PC-9 (cell line): ENCODE measurements around the gene OR7A17. TPM values are rescaled to one million over a fixed set of nuclear protein-coding genes. Genes with fewer than 3 reads are reported as not detected.

Source experiments
- BruUV-seq: library from RNA; stranded (reverse); fragments of 400-500 nt; replicated peaks from 2 replicates; lab custom pipeline; 2021; lab: Mats Ljungman, UMichigan
- CTCF ChIA-PET: fragments of 300-600 bp; sonication (Branson Sonifier 250); formaldehyde crosslinking; loops from one replicate; lab custom pipeline; 2022; ENCODE audit warnings: antibody characterized with exemption; lab: Charles Lee
- POLR2A ChIA-PET: fragments of 300-600 bp; sonication (Branson Sonifier 250); formaldehyde crosslinking; loops from one replicate; lab custom pipeline; 2022; ENCODE audit warnings: antibody characterized with exemption; ENCODE audit not compliant: unreplicated experiment; lab: Charles Lee
- DNase-seq, 2 experiments: peaks; one replicate each; pipeline versions ENCODE4 v3.0.0 to v3.0.0-alpha.2; 2015 to 2022; ENCODE audit warnings: mixed read lengths in 1 of 2
- H2AFZ ChIP-seq: fragments of 200-600 bp; sonication (generic); 2 replicates; pipeline ENCODE4 v1.8.1; 2017; ENCODE audit warnings: antibody characterized with exemption
- H3F3A ChIP-seq: fragments of 200-600 bp; sonication (generic); 2 replicates; pipeline ENCODE4 v1.8.1; 2017; ENCODE audit warnings: antibody characterized with exemption, mild to moderate bottlenecking, low read depth; ENCODE audit not compliant: insufficient read depth
- H3K27ac ChIP-seq: fragments of 200-600 bp; sonication (generic); 2 replicates; pipeline ENCODE4 v1.6.1; 2016; ENCODE audit warnings: mixed run types
- H3K27me3 ChIP-seq: fragments of 200-600 bp; sonication (generic); 2 replicates; pipeline ENCODE4 v1.6.1; 2016; ENCODE audit warnings: low read depth, mixed run types; ENCODE audit not compliant: insufficient read depth
- H3K36me3 ChIP-seq: fragments of 200-600 bp; sonication (generic); 2 replicates; pipeline ENCODE4 v1.6.1; 2016; ENCODE audit warnings: low read depth, mixed run types
- H3K4me1 ChIP-seq: fragments of 200-600 bp; sonication (generic); replicated peaks from 2 replicates; pipeline ENCODE4 v1.6.1; 2016; ENCODE audit warnings: mixed run types; ENCODE audit not compliant: insufficient read depth
- H3K4me2 ChIP-seq: fragments of 200-600 bp; sonication (generic); 2 replicates; pipeline ENCODE4 v1.6.1; 2017; ENCODE audit warnings: mixed run types
- H3K4me3 ChIP-seq: fragments of 200-600 bp; sonication (generic); 2 replicates; pipeline ENCODE4 v1.6.1; 2016; ENCODE audit warnings: mixed run types
- H3K79me2 ChIP-seq: fragments of 200-600 bp; sonication (generic); 2 replicates; pipeline ENCODE4 v1.6.1; 2017; ENCODE audit warnings: low read depth, mixed run types
- H3K9me2 ChIP-seq: fragments of 200-600 bp; sonication (generic); 2 replicates; pipeline ENCODE4 v1.8.1; 2017; ENCODE audit warnings: mild to moderate bottlenecking; ENCODE audit not compliant: insufficient read depth
- H3K9me3 ChIP-seq: fragments of 200-600 bp; sonication (generic); 2 replicates; pipeline ENCODE4 v1.8.1; 2016; ENCODE audit warnings: low read depth; ENCODE audit not compliant: insufficient read depth
- H4K20me1 ChIP-seq: fragments of 200-600 bp; sonication (generic); 2 replicates; pipeline ENCODE4 v1.8.1; 2017; ENCODE audit not compliant: insufficient read depth
- CTCF ChIP-seq: fragments of 200-600 bp; sonication (generic); conservative IDR thresholded peaks from 2 replicates; pipeline ENCODE4 v1.6.1; 2017; ENCODE audit warnings: mixed run types, antibody characterized with exemption, mild to moderate bottlenecking, moderate library complexity
- EZH2 ChIP-seq: fragments of 200-600 bp; sonication (generic); IDR thresholded peaks from 2 replicates; pipeline ENCODE4 v1.8.0; 2017; ENCODE audit warnings: antibody characterized with exemption, low read depth
- intact Hi-C: fragments of 100-400 bp; cut with micrococcal nuclease; formaldehyde crosslinking; loops from one replicate; pipeline ENCODE4 v1.10.0; 2022; ENCODE audit not compliant: unreplicated experiment
- total RNA-seq: library from RNA; stranded (reverse); gene quantifications from 2 replicates; pipeline ENCODE4 v1.2.3, GENCODE V29; 2021

OR7A17 gene
- total RNA-seq, 1 experiment from 2014 or later: not detected

- peaks cover 10% of the 10 kb centered on the region; the same call in 1 of the 2 replicates for H3K9me3 ChIP-seq
- no peaks in the 10 kb centered on the region for H3K36me3 ChIP-seq
- no peaks in the 10 kb centered on the region; the same call in 1 of the 2 replicates for H3K4me1 ChIP-seq
- no peaks in the 10 kb centered on the region for H3K79me2 ChIP-seq
- H3K27ac ChIP-seq: no peak overlapping the region
- ChIA-PET CTCF (no interaction called here), POLR2A (no interaction called here)
- H3F3A ChIP-seq: no peaks in the 10 kb centered on the region
- no peak for DNase-seq
- H3K9me2 ChIP-seq: no peaks in the 10 kb centered on the region; the same call in 1 of the 2 replicates
- no peaks in the 10 kb centered on the region for H4K20me1 ChIP-seq
- no peak for TF ChIP-seq EZH2
- TF ChIP-seq CTCF: no peak
- intact Hi-C loops: no loop called here
- H3K4me3 ChIP-seq: no peak overlapping the region
- no peaks in the 10 kb centered on the region for H3K27me3 ChIP-seq
- no TSS peak for BruUV-seq
- no peak overlapping the region for H2AFZ ChIP-seq
- H3K4me2 ChIP-seq: no peak overlapping the region
Observed at GRCh38 chr19:14915116-14915515, 29.2 kb upstream of the OR7A17 start.

DNA sequence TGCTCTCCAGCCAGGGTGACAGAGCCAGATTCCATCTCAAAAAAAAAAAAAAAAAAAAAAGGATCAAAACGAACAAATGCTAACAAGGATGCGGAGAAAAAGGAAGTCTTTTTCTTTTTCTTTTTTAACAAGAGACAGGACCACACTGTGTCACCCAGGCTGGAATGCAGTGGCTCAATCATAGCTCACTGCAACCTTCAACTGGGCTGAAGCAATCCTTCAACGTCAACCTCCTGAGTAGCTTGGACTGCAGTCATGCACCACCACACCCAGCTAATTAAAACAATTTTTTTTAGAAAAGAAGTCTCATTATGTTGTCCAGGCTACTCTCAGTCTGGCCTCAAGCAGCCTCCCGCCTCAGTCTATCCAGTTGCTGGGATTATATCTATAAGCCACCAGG, 20.8 kb upstream of the OR7A17 start:
- Histone ChIP-seq H3K36me3 (no peaks in the 10 kb centered on the region), H3K4me1 (peaks cover 7% of the 10 kb centered on the region; the same call in 1 of the 2 replicates), H3K27ac (no peak overlapping the region), H2AFZ (no peak overlapping the region), H3K4me3 (no peak overlapping the region), H3K4me2 (no peak overlapping the region), H3K27me3 (no peaks in the 10 kb centered on the region), H3K9me2 (no peaks in the 10 kb centered on the region), H3K79me2 (no peaks in the 10 kb centered on the region), H4K20me1 (no peaks in the 10 kb centered on the region), H3K9me3 (no peaks in the 10 kb centered on the region), H3F3A (no peaks in the 10 kb centered on the region)
- TF ChIP-seq EZH2: no peak
- TF ChIP-seq CTCF: no peak
- no TSS peak for BruUV-seq
- ChIA-PET CTCF (no interaction called here), POLR2A (no interaction called here)
- peak in 1 of 2 experiments; percentile 73 for DNase-seq
- intact Hi-C loops: no loop called here

DNA sequence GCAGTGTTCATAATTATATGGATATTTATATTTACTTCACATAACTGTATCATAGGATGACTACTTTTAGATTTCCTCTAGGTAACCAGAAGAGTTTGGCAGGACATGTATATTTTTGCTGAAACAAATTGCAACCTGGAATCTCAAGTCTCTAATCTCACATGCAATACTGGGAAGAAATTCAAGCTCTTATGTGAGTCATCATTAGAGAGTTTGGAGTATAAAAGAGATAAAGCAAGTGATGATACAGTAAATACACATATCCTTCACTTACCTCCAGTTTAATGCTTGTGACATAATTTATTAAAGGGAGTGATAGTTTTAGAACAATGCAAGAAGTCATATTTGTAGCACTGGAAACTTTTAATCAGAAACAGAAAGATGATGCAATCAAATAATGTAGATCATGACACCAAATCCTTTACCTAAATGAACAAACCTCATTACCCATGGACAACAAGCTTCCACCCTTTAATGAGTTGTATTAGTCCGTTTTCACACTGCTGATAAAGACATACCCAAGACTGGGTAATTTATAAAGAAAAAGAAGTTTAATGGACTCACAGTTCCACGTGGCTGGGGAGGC, 15.8 kb upstream of the OR7A17 start:
- BruUV-seq: no TSS peak
- ChIA-PET CTCF (no interaction called here), POLR2A (no interaction called here)
- peaks cover 9% of the 10 kb centered on the region for H3K4me1 ChIP-seq
- H3K79me2 ChIP-seq: no peaks in the 10 kb centered on the region
- intact Hi-C loops: no loop called here
- 0 out of 2 replicates have a peak, but pooled peaks cover 5% of the 10 kb centered on the region for H3F3A ChIP-seq
- TF ChIP-seq EZH2 (no peak), CTCF (no peak)
- H3K9me3 ChIP-seq: no peaks in the 10 kb centered on the region
- no peak overlapping the region for H3K4me3 ChIP-seq
- H3K27me3 ChIP-seq: no peaks in the 10 kb centered on the region
- H2AFZ ChIP-seq: no peak overlapping the region
- H3K27ac ChIP-seq: peak overlapping the region; percentile 10; the same call in 1 of the 2 replicates
- H3K9me2 ChIP-seq: no peaks in the 10 kb centered on the region
- H3K36me3 ChIP-seq: no peaks in the 10 kb centered on the region
- H3K4me2 ChIP-seq: no peak overlapping the region; the same call in 1 of the 2 replicates
- peak in 1 of 2 experiments; percentile 64 for DNase-seq
- no peaks in the 10 kb centered on the region for H4K20me1 ChIP-seq
